ENCODE data around the gene RALGAPB.
A peak's percentile ranks its signal among the peaks of the same experiment; 100 is the strongest.
"Not testable (repeated sequence)": the region's sequence is repeated elsewhere in the genome, so short reads cannot be mapped to it uniquely, and the experiment has no call there.

The RALGAPB gene

GRCh38 chr20:38472513-38473366 lies at the start of gene RALGAPB:
RALGAPB (plus strand) TSS chr20:38472843; CDS start chr20:38488433, 15,590 bp downstream.
- DNase-seq (ENCODE audit: low read depth), result peak; percentile 95

- no peak for DNase-seq (ENCODE audit: low read depth)
These were observed 49.1 kb upstream of the RALGAPB start for GRCh38 chr20:38423541-38423940.

DNA sequence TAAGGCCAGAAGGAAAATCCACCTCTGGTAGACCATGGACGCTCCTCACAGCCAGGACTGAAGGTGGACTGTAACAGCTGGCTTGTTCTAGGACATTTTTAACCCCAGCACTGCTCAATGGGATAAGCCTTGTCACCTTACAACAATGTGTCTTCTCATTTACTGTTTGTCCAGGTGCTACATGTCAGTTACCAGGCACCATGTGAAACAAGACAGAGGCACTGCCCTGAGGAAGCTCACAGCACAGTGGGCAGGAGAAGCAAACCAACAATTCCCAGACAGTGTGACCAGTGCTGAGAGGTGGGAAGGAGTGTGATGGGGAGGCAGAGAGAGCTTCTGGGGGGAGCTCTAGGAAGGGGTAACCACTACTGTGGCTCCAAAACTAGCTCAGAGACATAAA lies 48.2 kb upstream of the RALGAPB start:
- DNase-seq (ENCODE audit: low read depth), result no peak

DNA sequence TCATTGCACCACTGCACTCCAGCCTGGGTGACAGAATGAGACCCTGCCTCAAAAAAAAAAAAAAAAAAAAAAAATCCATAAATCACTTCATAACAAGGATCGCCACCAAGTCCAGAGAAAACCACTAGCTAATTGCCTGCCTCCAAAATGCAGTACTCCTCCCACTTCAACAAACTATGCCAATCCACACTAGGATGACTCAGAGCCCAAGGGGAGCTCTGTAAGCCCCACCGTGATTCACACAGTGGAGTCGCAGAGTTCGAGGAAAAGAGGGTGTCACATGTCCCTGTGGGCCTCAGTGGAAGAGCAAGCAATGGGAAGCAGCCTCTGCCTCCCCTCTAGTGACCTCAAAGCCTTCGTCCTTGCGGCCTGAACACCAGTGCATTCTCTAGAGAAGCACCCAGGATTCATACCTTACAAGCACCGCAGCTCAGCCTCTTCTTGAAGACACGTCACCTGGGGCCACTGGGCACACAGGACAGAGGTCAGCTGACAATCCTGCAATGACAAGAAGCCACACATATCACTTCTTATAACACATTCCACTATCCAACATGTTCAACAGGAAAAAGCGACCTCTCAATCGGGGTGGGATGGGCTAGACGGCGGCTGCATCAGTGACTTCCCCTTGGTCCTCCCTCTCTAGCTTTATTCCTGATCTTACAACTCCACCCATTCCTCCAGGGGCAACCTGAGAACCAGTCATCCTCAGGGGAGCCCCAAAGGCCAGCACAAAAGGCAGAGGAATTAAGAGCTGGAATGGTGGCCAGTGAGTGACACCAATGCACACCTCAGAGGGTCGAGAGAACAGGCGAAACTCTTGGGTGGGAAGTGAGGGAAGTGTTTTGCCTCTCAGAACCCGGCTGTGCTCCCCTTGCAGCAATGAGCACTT lies 46.4 kb upstream of the RALGAPB start:
- DNase-seq (ENCODE audit: low read depth), result peak; percentile 92

DNA sequence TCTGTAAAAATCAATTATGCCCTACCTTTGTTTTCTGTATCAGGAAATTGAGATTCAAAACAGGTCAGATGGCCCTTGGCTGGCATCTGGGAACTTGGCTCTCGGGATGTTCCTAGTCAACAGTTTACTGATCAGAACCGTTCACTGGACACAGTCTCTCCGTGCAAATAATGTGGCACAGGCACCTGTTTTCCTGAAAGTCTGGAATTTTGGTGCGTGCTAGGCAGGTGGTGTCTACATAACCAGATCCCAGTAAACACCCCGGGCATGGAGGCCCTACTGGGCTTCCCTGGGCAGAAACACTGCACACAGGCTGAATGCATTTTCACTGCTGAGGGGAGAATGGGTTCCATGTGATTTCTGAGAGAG lies 45.0 kb upstream of the RALGAPB start:
- DNase-seq (ENCODE audit: low read depth), result no peak

GRCh38 chr20:38428800-38429199 lies 43.8 kb upstream of the RALGAPB start:
- no peak for DNase-seq (ENCODE audit: low read depth)

DNA sequence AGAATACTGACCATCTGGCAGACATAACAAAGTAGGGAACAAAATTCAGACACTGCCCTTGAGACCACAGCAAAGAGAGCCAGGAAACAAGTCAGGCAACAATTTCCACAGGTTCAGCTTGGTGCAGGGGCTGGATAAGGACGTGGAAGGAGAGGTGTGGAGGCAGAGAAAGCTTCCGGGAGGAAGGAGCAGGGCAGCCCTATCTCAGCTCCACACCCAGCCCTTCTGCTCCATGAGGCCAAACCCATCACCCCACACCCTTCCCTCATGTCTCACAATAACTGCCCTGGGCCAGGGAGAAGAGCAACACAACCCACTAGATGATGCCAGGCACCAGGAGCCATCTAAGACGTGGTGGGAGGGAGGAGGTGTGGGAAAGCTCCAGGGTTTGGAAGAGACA lies 43.3 kb upstream of the RALGAPB start:
- no peak for DNase-seq (ENCODE audit: low read depth)

DNA sequence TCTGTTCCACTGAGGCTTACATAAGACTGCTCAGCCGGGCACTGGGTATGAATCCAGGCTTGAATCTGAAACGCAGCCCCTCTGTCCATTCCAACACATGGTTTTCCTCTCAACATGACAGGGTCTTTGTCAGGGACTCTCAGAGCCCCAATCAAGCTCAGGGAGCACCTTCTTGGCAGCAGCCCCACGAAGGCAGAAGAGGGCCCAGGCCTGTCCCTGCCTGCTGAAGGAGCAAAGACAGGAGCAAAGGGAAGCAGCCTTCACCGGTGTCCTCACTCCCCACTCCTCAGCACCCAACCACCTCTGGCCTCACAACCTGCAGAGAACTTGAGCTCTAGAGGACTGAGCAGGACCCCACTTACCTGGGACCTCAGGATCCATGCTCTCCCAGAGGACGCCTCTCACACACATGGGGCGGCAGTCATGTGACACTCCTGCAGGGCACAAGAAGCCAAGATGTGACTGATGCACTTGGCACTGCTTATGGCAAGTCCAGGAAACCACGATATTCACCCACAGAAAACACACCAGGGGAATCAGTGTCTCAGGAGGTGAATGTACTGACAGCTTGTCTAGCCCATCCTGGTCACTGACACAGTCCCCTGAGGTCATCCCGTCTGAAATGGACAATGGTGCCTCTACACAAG lies 41.8 kb upstream of the RALGAPB start:
- DNase-seq (ENCODE audit: low read depth), result no peak

DNA sequence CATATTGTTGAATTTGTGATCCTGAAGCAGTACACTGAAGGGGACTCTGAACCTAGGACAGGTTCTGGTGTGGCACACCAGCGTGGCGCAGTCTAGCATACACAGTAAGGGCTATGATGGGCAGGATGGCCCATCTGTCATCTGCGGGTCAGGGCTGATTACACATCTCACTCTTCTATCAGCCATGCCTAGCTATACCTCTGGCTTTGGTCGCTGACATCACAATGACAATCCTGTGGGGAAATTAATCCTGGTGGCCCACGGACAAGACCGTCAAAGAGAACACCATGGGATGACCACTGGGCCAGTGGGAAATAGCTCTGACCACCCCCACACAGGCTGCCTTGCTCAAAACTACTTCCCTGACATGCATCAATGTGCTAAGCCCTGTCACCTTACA lies 40.4 kb upstream of the RALGAPB start:
- no peak for DNase-seq (ENCODE audit: low read depth)

- not testable (repeated sequence) for DNase-seq (ENCODE audit: low read depth)
These were observed 39.8 kb upstream of the RALGAPB start for GRCh38 chr20:38432870-38433269.

DNA sequence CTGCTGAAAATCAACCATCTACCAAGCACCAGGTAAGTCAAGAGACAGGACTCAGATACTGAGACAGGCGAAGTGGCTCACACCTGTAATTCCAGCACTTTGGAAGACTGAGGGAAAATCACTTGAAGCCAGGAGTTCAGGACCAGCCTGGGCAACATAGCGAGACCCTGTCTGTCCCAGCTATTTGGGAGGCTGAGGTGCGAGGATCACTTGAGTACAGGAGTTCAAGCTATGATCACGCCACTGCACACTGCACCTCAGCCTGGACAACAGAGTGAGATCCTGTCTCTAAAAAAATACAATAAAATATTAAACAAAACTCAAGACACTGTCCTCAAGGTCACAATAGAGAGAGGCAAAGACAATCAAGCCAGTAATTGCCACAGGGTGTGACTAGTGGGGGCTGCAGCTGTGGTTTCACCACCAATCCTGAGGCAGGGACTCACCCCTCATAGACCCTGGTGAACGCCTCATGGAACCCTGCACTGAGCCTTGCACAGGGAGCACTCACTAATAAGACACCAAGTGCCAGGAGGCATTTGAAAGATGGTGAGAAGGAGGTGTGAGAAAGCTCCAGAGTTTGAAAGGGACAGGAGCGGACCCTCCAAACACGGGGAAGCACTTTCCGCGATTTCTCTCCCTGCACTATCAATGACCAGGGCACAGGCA lies 39.2 kb upstream of the RALGAPB start:
- DNase-seq (ENCODE audit: low read depth), result no peak

DNA sequence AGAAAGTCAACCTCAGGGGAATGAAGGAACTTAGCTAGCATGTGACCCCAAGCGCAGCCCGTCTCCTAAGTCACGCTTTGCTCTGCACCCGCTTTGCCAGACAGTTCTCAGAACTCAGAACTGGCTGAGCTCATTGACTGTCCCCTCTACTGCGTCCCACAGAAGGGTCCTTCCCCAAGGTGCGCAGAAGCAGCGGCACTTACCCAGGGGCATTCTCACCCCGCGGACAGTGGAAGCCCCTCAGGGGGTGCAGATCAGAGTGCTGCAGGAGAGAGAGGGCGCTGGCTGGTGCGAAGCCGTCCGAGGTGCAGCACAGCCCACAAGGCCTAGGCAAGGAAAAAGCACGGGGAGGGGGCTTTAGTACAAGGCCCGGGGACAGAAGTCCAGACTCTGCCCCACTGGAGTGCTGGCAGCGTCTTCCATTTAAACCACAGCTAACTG lies 38.3 kb upstream of the RALGAPB start:
- DNase-seq (ENCODE audit: low read depth), result no peak

DNA sequence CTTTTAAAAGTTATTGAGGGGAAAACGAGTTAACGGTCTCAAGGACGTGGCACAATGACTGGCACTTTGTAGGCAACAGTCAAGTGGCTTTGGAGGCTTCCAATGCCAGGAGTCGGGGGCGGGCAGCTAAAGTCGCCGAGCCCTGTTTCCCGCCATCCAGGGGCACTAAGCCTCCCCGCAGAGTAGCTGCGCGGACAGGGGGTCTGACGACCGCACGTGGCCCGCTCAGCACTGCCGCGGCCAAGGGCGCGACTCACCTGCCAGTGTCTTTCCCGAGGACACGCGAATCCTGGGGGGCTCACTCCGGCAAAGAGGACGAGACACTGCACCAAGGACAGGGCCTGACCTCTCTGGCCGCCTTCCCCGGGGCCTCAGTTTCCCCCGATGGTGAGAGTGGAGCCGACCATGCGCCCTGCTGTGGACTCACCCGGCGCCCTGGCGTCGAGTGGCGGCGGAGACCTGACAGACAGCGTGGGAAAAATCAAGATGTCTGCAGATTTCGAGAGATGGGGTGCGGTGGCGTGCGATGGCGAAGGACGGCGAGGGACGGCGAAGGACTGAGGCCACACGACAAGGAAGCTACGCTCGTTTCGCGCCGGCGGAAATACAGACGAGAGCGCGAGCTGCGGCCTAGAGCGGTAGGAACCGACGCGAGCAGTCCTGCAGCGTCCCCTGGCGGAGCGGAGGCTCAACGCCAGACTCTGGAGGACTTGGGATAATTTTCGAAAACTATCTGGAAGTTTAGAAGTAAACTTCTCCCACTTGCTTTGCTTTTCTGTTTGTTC lies 37.7 kb upstream of the RALGAPB start, which contains the start of gene SNHG17:
Gene SNHG17 (minus strand): TSS at position 559 of the 785 bp plus-strand sequence.
- peak; percentile 80 for DNase-seq (ENCODE audit: low read depth)

- DNase-seq (ENCODE audit: low read depth), result no peak
These were observed 37.1 kb upstream of the RALGAPB start for GRCh38 chr20:38435555-38435939.

DNA sequence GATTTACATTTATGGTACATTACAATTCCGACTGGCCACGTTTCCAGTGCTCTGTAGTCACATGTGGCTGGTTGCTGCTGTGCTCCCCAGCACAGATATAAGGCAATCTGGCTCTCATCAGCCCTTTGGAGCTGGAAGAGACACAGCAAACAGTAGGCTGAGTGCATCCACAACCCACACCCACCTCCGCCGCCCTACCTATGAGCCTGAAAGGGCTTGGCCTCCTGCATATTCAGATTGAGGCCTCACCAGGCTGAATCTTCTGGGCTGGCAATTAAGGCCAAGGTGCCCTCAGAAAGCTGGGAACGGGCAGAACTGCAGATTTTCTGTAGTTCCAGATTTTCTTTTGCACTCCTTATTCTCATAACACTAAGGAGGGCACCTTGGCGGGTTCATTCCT lies 34.8 kb upstream of the RALGAPB start:
- no peak for DNase-seq (ENCODE audit: low read depth)

GRCh38 chr20:38441110-38441509 lies 31.5 kb upstream of the RALGAPB start:
- DNase-seq (ENCODE audit: low read depth), result not testable (repeated sequence)

- no peak for DNase-seq (ENCODE audit: low read depth)
These were observed 30.7 kb upstream of the RALGAPB start for GRCh38 chr20:38441916-38442315.

DNA sequence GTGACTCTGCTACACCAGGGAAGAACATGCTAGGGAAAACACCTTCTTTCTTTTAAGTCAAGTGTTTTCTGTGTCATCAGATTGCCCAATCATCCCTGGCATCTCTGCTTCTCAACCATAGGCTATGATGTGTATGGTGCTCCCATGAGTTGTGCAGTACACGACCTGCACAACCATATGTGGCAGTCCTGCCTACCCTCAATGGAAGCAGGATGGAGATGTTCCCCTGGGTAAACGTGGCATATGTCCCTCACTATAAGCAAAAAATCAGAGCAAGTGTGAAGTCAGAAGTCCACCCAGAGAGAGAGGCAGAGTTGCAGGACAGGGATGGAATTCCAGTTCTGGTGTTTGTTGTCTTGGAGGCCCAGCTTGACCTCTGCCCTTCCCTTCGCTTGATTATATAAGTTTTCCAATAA lies 27.3 kb upstream of the RALGAPB start:
- DNase-seq (ENCODE audit: low read depth), result no peak

DNA sequence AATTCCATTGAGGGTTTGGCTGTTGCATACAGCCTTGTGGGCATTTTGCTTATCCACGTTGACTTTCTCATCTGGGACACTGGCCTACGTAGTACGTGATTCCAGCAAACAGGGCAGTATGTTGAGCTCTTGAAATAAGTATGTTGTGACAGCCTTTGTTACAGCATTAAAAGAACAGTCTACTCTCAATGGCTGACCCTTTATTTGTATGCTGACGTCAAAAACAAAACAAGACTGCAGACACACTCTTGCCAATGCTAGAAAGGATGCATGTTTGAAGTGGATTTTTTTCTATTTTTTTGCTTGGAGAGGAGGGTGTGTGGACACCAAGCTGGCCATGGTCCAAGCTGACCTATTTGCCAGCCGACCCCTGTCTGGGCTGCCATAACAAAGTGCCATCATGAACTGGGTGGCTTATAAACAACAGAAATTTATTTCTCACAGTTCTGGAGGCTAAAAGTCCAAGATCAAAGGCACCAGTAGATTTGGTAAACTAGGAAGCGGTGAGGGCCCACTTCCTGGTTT lies 26.7 kb upstream of the RALGAPB start:
- no peak for DNase-seq (ENCODE audit: low read depth)

DNA sequence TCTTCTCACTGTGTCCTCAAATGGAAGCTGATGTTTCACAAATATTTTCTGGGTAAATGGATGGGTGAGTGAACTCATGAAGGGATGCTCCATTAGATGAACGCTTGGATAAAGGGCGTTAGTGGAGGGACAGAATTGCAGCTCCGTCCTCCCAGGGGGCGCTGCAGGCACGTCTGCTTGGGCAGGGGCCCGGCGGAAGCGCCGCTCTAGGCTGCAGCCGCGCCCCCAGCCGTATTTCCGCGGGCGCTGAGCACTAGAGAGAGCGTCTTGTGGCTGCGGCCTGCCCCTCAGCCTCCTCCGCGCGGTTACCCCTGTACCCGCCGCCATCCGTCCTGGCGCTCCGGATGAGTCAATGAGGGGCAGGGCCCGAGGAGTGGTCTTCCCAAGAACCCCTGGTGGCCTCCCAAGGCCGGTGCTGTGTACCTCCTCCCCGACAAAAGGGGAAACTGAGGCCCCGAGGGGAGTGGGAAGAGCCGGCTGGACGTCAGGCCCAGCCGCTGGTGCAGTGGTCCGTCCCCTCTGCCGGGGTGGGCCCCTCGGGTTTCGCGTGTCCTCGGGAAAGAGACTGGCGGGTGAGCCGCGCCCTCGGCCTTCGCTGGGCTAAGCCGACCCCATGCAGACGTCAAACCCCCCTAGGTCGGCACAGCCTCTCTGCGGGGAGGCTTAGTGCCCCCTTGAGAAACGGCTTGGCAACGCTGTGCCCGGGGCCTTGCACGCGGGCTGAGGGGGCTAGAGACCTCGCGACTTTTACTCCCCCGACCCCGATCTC lies 26.0 kb upstream of the RALGAPB start:
- peak; percentile 80 for DNase-seq (ENCODE audit: low read depth)
